Medulla oblongata (tissue), 1 donor: ENCODE data around the gene SMAD1.
A peak's percentile ranks its signal among the peaks of the same experiment; 100 is the strongest.
"Not testable (repeated sequence)": the region's sequence is repeated elsewhere in the genome, so short reads cannot be mapped to it uniquely, and the experiment has no call there.

Experiments used
- DNase-seq: peaks from one replicate; pipeline ENCODE4 v3.0.0-alpha.2; 2015; ENCODE audit errors: extremely low spot score

The SMAD1 gene

GRCh38 chr4:145527773-145528172 lies 46.1 kb downstream of the SMAD1 start:
- DNase-seq: no peak

- no peak for DNase-seq
These were observed 46.9 kb downstream of the SMAD1 start for GRCh38 chr4:145528601-145529000.

GRCh38 chr4:145530189-145530588 lies 48.5 kb downstream of the SMAD1 start:
- DNase-seq: no peak

GRCh38 chr4:145530662-145531061 lies 49.0 kb downstream of the SMAD1 start:
- DNase-seq: no peak

- DNase-seq: peak; percentile 75
These were observed 49.6 kb downstream of the SMAD1 start for GRCh38 chr4:145531223-145531622.

GRCh38 chr4:145531859-145532258 lies 50.2 kb downstream of the SMAD1 start:
- DNase-seq: no peak

- no peak for DNase-seq
These were observed 51.3 kb downstream of the SMAD1 start for GRCh38 chr4:145533001-145533400.

- DNase-seq: not testable (repeated sequence)
These were observed 51.8 kb downstream of the SMAD1 start for GRCh38 chr4:145533415-145533814.

- no peak for DNase-seq
These were observed 52.3 kb downstream of the SMAD1 start for GRCh38 chr4:145533961-145534360.

GRCh38 chr4:145535202-145535601 lies 53.5 kb downstream of the SMAD1 start:
- DNase-seq: no peak

GRCh38 chr4:145536044-145536443 lies 54.4 kb downstream of the SMAD1 start:
- DNase-seq: no peak

GRCh38 chr4:145538596-145538995 lies 56.9 kb downstream of the SMAD1 start:
- no peak for DNase-seq

- DNase-seq: no peak
These were observed 58.0 kb downstream of the SMAD1 start for GRCh38 chr4:145539671-145540070.

- DNase-seq: no peak
These were observed 58.6 kb downstream of the SMAD1 start for GRCh38 chr4:145540235-145540634.

- DNase-seq: peak; percentile 75
These were observed 59.7 kb downstream of the SMAD1 start for GRCh38 chr4:145541346-145541745.

GRCh38 chr4:145545031-145545430 lies 63.4 kb downstream of the SMAD1 start:
- no peak for DNase-seq

GRCh38 chr4:145545538-145546174 lies 64.0 kb downstream of the SMAD1 start:
- DNase-seq: no peak

- no peak for DNase-seq
These were observed 64.7 kb downstream of the SMAD1 start for GRCh38 chr4:145546175-145546915.

- no peak for DNase-seq
These were observed 70.0 kb downstream of the SMAD1 start for GRCh38 chr4:145551660-145552059.

- DNase-seq: no peak
These were observed 70.6 kb downstream of the SMAD1 start for GRCh38 chr4:145552181-145552822.

GRCh38 chr4:145553375-145553774 lies 71.7 kb downstream of the SMAD1 start:
- no peak for DNase-seq

GRCh38 chr4:145554691-145555090 lies 73.0 kb downstream of the SMAD1 start:
- no peak for DNase-seq

- peak; percentile 66 for DNase-seq
These were observed 76.1 kb downstream of the SMAD1 start for GRCh38 chr4:145557720-145558119.
